ENCODE measurements around the gene SYNE3. TPM values are rescaled to one million over a fixed set of nuclear protein-coding genes. Genes with fewer than 3 reads are reported as not detected.

Gene SYNE3
- total and polyA plus RNA-seq, 4 donors = 0.47 to 9.0 (median 4.7) TPM

- Histone ChIP-seq H3K27me3 (ENCODE audit: control insufficient read depth in 4 of 4, insufficient read depth in 4 of 4, low read length in 3 of 4) (no peaks in the 10 kb centered on the region), H3K36me3 (ENCODE audit: control insufficient read depth in 4 of 4, insufficient read depth in 3 of 4, low read depth in 1 of 4, low read length in 3 of 4) (no peaks in the 10 kb centered on the region), H3K4me1 (ENCODE audit: control insufficient read depth in 4 of 4, insufficient read depth in 4 of 4, low read length in 3 of 4) (peaks cover 2 to 25% (median 16%) of the 10 kb centered on the region in 4 donors), H3K9me3 (ENCODE audit: control insufficient read depth in 4 of 4, low read length in 3 of 4) (no peaks in the 10 kb centered on the region), H3K27ac (ENCODE audit: low read depth in 1 of 2, low read length in 2 of 2) (peak overlapping the region; percentile 21 to 65), H3K4me3 (ENCODE audit: low read depth in 1 of 3, low read length in 3 of 3) (no peak overlapping the region), H3K9ac (ENCODE audit: low read depth in 1 of 2, low read length in 2 of 2) (no peak overlapping the region)
- no peak for DNase-seq (ENCODE audit: low spot score)
- TF ChIP-seq CTCF (IDR thresholded peaks at IDR 0.05; ENCODE audit: low read depth, low read length, missing input control) (no peak), JUND (IDR thresholded peaks at IDR 0.05) (peak in 1 of 2 donors; percentile 56)
- WGBS = 42% methylated on average over 3 of the region's 3 CpGs
Measured at GRCh38 chr14:95507701-95508103, 8.7 kb downstream of the SYNE3 start.

- Histone ChIP-seq H3K9me3 (ENCODE audit: control insufficient read depth in 4 of 4, low read length in 3 of 4) (no peaks in the 10 kb centered on the region), H3K36me3 (ENCODE audit: control insufficient read depth in 4 of 4, insufficient read depth in 3 of 4, low read depth in 1 of 4, low read length in 3 of 4) (no peaks in the 10 kb centered on the region), H3K4me3 (ENCODE audit: low read depth in 1 of 3, low read length in 3 of 3) (no peak overlapping the region), H3K9ac (ENCODE audit: low read depth in 1 of 2, low read length in 2 of 2) (no peak overlapping the region), H3K27me3 (ENCODE audit: control insufficient read depth in 4 of 4, insufficient read depth in 4 of 4, low read length in 3 of 4) (no peaks in the 10 kb centered on the region), H3K4me1 (ENCODE audit: control insufficient read depth in 4 of 4, insufficient read depth in 4 of 4, low read length in 3 of 4) (peaks cover 2 to 25% (median 16%) of the 10 kb centered on the region in 4 donors), H3K27ac (ENCODE audit: low read depth in 1 of 2, low read length in 2 of 2) (peak overlapping the region in 1 of 2 donors; percentile 43)
- no peak for DNase-seq (ENCODE audit: low spot score)
- WGBS = 47% methylated on average over 8 of the region's 8 CpGs
- peak; percentile 64 for TF ChIP-seq MAX (IDR thresholded peaks at IDR 0.05)
- no peak for TF ChIP-seq YY1 (IDR thresholded peaks at IDR 0.05)
- peak in 1 of 2 donors; percentile 15 for TF ChIP-seq RXRA (IDR thresholded peaks at IDR 0.05)
Measured at GRCh38 chr14:95507174-95507573, 9.3 kb downstream of the SYNE3 start.

GRCh38 chr14:95505030-95505589 is 11.3 kb downstream of the SYNE3 start:
- WGBS = 86% methylated on average over 17 of the region's 17 CpGs
- DNase-seq (ENCODE audit: low spot score) = no peak
- H3K27ac ChIP-seq (ENCODE audit: low read depth in 1 of 2, low read length in 2 of 2) = no peak overlapping the region
- H3K27me3 ChIP-seq (ENCODE audit: control insufficient read depth in 4 of 4, insufficient read depth in 4 of 4, low read length in 3 of 4) = no peaks in the 10 kb centered on the region
- peaks cover 2 to 36% (median 23%) of the 10 kb centered on the region in 4 donors for H3K4me1 ChIP-seq (ENCODE audit: control insufficient read depth in 4 of 4, insufficient read depth in 4 of 4, low read length in 3 of 4)
- H3K9me3 ChIP-seq (ENCODE audit: control insufficient read depth in 4 of 4, low read length in 3 of 4) = no peaks in the 10 kb centered on the region
- no peaks in the 10 kb centered on the region for H3K36me3 ChIP-seq (ENCODE audit: control insufficient read depth in 4 of 4, insufficient read depth in 3 of 4, low read depth in 1 of 4, low read length in 3 of 4)
- no peak overlapping the region for H3K4me3 ChIP-seq (ENCODE audit: low read depth in 1 of 3, low read length in 3 of 3)
- H3K9ac ChIP-seq (ENCODE audit: low read depth in 1 of 2, low read length in 2 of 2) = no peak overlapping the region
- no peak for TF ChIP-seq FOXA2 (IDR thresholded peaks at IDR 0.05)
- TF ChIP-seq JUND (IDR thresholded peaks at IDR 0.05) = no peak
- TF ChIP-seq MAX (IDR thresholded peaks at IDR 0.05) = no peak
- TF ChIP-seq RXRA (IDR thresholded peaks at IDR 0.05) = no peak
- no peak for TF ChIP-seq RAD21 (IDR thresholded peaks at IDR 0.05)
- TF ChIP-seq SP1 (IDR thresholded peaks at IDR 0.05) = no peak
- no peak for TF ChIP-seq NR2F2 (IDR thresholded peaks at IDR 0.05)
- no peak for TF ChIP-seq YY1 (IDR thresholded peaks at IDR 0.05)
- TF ChIP-seq TAF1 (conservative IDR thresholded peaks at IDR 0.05) = no peak
- no peak for TF ChIP-seq ZBTB33 (IDR thresholded peaks at IDR 0.05)
- no peak for TF ChIP-seq GABPA (IDR thresholded peaks at IDR 0.05 in 1 of 2, conservative IDR thresholded peaks at IDR 0.05 in 1 of 2)
- no peak for TF ChIP-seq HNF4G (IDR thresholded peaks at IDR 0.05)
- TF ChIP-seq FOXA1 (IDR thresholded peaks at IDR 0.05) = no peak
- no peak for TF ChIP-seq REST (IDR thresholded peaks at IDR 0.05)
- TF ChIP-seq CTCF (IDR thresholded peaks at IDR 0.05; ENCODE audit: low read depth, low read length, missing input control) = no peak
- TF ChIP-seq EGR1 (IDR thresholded peaks at IDR 0.05; ENCODE audit: low read depth in 2 of 2) = no peak
- TF ChIP-seq ATF3 (IDR thresholded peaks at IDR 0.05) = no peak

Measured in liver (tissue), 9 donors.